H9 (cell line): ENCODE results near the gene SPRR2B. TPM values are rescaled to one million over a fixed set of nuclear protein-coding genes. Genes with fewer than 3 reads are reported as not detected.

Experiments
- DNase-seq: peaks from one replicate; pipeline ENCODE4 v3.0.0-alpha.2; 2017
- H2AFZ ChIP-seq: one replicate; pipeline ENCODE4 v1.6.1; 2013; ENCODE audit warnings: mild to moderate bottlenecking, low read length, control low read depth, moderate library complexity
- H2AK5ac ChIP-seq: 2 replicates; pipeline ENCODE4 v1.6.1; 2013; ENCODE audit warnings: low read length, control low read depth, mixed read lengths; ENCODE audit not compliant: insufficient read length
- H2BK120ac ChIP-seq: one replicate; pipeline ENCODE4 v1.6.1; 2013; ENCODE audit warnings: low read depth, mild to moderate bottlenecking, low read length, control low read depth, inconsistent platforms; ENCODE audit not compliant: poor library complexity, severe bottlenecking
- H2BK12ac ChIP-seq: 2 replicates; pipeline ENCODE4 v1.6.1; 2013; ENCODE audit warnings: low read length, control low read depth, mixed read lengths, low read depth; ENCODE audit not compliant: insufficient read length
- H2BK15ac ChIP-seq: 2 replicates; pipeline ENCODE4 v1.6.1; 2013; ENCODE audit warnings: low read depth, low read length, control low read depth
- H2BK20ac ChIP-seq: one replicate; pipeline ENCODE4 v1.6.1; 2013; ENCODE audit warnings: low read depth, mild to moderate bottlenecking, low read length, control low read depth, inconsistent platforms; ENCODE audit not compliant: poor library complexity, severe bottlenecking
- H2BK5ac ChIP-seq: 2 replicates; pipeline ENCODE4 v1.6.1; 2013; ENCODE audit warnings: low read length, control low read depth, mixed read lengths; ENCODE audit not compliant: insufficient read length
- H3K14ac ChIP-seq: 2 replicates; pipeline ENCODE4 v1.6.1; 2013; ENCODE audit warnings: low read length, control low read depth; ENCODE audit not compliant: insufficient read depth
- H3K18ac ChIP-seq: 2 replicates; pipeline ENCODE4 v1.6.1; 2013; ENCODE audit warnings: low read depth, mild to moderate bottlenecking, mixed read lengths, low read length, control low read depth; ENCODE audit not compliant: insufficient read length
- H3K23ac ChIP-seq: 2 replicates; pipeline ENCODE4 v1.6.1; 2013; ENCODE audit warnings: low read length, control low read depth, mixed read lengths, low read depth; ENCODE audit not compliant: insufficient read length
- H3K23me2 ChIP-seq: 2 replicates; pipeline ENCODE4 v1.6.1; 2013; ENCODE audit warnings: low read depth, mild to moderate bottlenecking, mixed read lengths, low read length, control low read depth; ENCODE audit not compliant: insufficient read length, poor library complexity, severe bottlenecking
- H3K27ac ChIP-seq: 2 replicates; pipeline ENCODE4 v1.5.1; 2013; ENCODE audit warnings: low read length, control low read depth, mixed read lengths, low read depth; ENCODE audit not compliant: insufficient read length
- H3K27me3 ChIP-seq: 2 replicates; pipeline ENCODE4 v1.6.1; 2013; ENCODE audit warnings: low read length, control low read depth, inconsistent platforms; ENCODE audit not compliant: insufficient read depth
- H3K4ac ChIP-seq: 2 replicates; pipeline ENCODE4 v1.6.1; 2013; ENCODE audit warnings: low read depth, mild to moderate bottlenecking, control low read depth, inconsistent platforms, low read length, moderate library complexity
- H3K4me1 ChIP-seq: 2 replicates; pipeline ENCODE4 v1.6.1; 2013; ENCODE audit warnings: low read length, control low read depth, inconsistent platforms; ENCODE audit not compliant: insufficient read depth
- H3K4me2 ChIP-seq: 2 replicates; pipeline ENCODE4 v1.6.1; 2013; ENCODE audit warnings: low read length, control low read depth, mixed read lengths; ENCODE audit not compliant: insufficient read length, insufficient read depth
- H3K56ac ChIP-seq: 2 replicates; pipeline ENCODE4 v1.6.1; 2013; ENCODE audit warnings: low read depth, mild to moderate bottlenecking, mixed read lengths, low read length, control low read depth; ENCODE audit not compliant: insufficient read length
- H3K79me1 ChIP-seq: 2 replicates; pipeline ENCODE4 v1.6.1; 2013; ENCODE audit warnings: low read depth, mild to moderate bottlenecking, moderate library complexity, low read length, control low read depth, inconsistent platforms; ENCODE audit not compliant: insufficient read depth, poor library complexity, severe bottlenecking
- H3K79me2 ChIP-seq: 2 replicates; pipeline ENCODE4 v1.6.1; 2013; ENCODE audit warnings: low read length, control low read depth, inconsistent platforms; ENCODE audit not compliant: insufficient read depth
- H3K9ac ChIP-seq: 2 replicates; pipeline ENCODE4 v1.6.1; 2013; ENCODE audit warnings: low read length, control low read depth, mixed read lengths; ENCODE audit not compliant: insufficient read length; ENCODE audit errors: extremely low read depth
- H3K9me3 ChIP-seq: one replicate; pipeline ENCODE4 v1.6.1; 2013; ENCODE audit warnings: low read depth, low read length, inconsistent platforms; ENCODE audit not compliant: control insufficient read depth
- H3T11ph ChIP-seq: one replicate; pipeline ENCODE4 v1.6.1; 2013; ENCODE audit warnings: mild to moderate bottlenecking, low read length, control low read depth, inconsistent platforms
- H4K20me1 ChIP-seq: one replicate; pipeline ENCODE4 v1.6.1; 2013; ENCODE audit not compliant: control insufficient read depth, insufficient read length, insufficient read depth
- H4K5ac ChIP-seq: 2 replicates; pipeline ENCODE4 v1.6.1; 2013; ENCODE audit warnings: low read depth, mild to moderate bottlenecking, mixed read lengths, low read length, control low read depth; ENCODE audit not compliant: insufficient read length
- H4K8ac ChIP-seq: replicated peaks from 2 replicates; pipeline ENCODE4 v1.6.1; 2013; ENCODE audit warnings: low read length, control low read depth, mixed read lengths, low read depth; ENCODE audit not compliant: insufficient read length
- H4K91ac ChIP-seq: 2 replicates; pipeline ENCODE4 v1.6.1; 2013; ENCODE audit warnings: low read depth, mild to moderate bottlenecking, moderate library complexity, mixed read lengths, low read length, control low read depth; ENCODE audit not compliant: insufficient read length
- H3K27ac Mint-ChIP-seq, 3 experiments: 2 replicates in 2 of 3; 3 replicates in 1 of 3; pipeline ENCODE4 v1.8.0; 2020 to 2021; ENCODE audit warnings: mixed read lengths in 3 of 3, mild to moderate bottlenecking in 1 of 3, moderate library complexity in 1 of 3
- H3K27me3 Mint-ChIP-seq: 2 replicates; pipeline ENCODE4 v1.8.0; 2021; ENCODE audit warnings: low read depth, mild to moderate bottlenecking, moderate library complexity, mixed read lengths
- H3K36me3 Mint-ChIP-seq, 3 experiments: 2 replicates in 2 of 3; 3 replicates in 1 of 3; pipeline ENCODE4 v1.8.0; 2020 to 2021; ENCODE audit warnings: low read depth in 3 of 3, mixed read lengths in 3 of 3; ENCODE audit not compliant: insufficient read depth in 1 of 3
- H3K4me1 Mint-ChIP-seq, 2 experiments: 2 replicates each; pipeline ENCODE4 v1.8.0; 2020; ENCODE audit warnings: mixed read lengths in 2 of 2
- H3K4me3 Mint-ChIP-seq, 2 experiments: 2 replicates in 1 of 2; 3 replicates in 1 of 2; pipeline ENCODE4 v1.8.0; 2020 to 2021; ENCODE audit warnings: mild to moderate bottlenecking in 2 of 2, mixed read lengths in 2 of 2, moderate library complexity in 1 of 2
- H3K9me3 Mint-ChIP-seq, 2 experiments: 2 replicates in 1 of 2; 3 replicates in 1 of 2; pipeline ENCODE4 v1.8.0; 2020; ENCODE audit warnings: mild to moderate bottlenecking in 2 of 2, mixed read lengths in 2 of 2, moderate library complexity in 1 of 2
- WGBS: extraction: QIAGEN DNeasy Blood & Tissue Kit; methylation state at CpG from one replicate; pipeline ENCODE4 v1.1.7; 2013; ENCODE audit warnings: missing lambda C conversion rate, low lambda C conversion rate, mixed read lengths; ENCODE audit not compliant: insufficient read length; ENCODE audit errors: extremely low coverage; 5-methylcytosine and 5-hydroxymethylcytosine counted together
- total RNA-seq: library from RNA; stranded (reverse); gene quantifications from 2 replicates; pipeline ENCODE4 v1.2.1, GENCODE V29; 2021
- TF ChIP-seq, protein P1 (sequence below): fragments of 200-600 bp; sonication (generic); conservative IDR thresholded peaks from 3 replicates; pipeline ENCODE4 v1.8.0; 2021; ENCODE audit warnings: antibody characterized with exemption, mild to moderate bottlenecking

SPRR2B gene
- total RNA-seq, 1 experiment from 2014 or later: not detected

- Histone ChIP-seq H4K91ac (no peak overlapping the region), H3K27me3 (no peaks in the 10 kb centered on the region), H4K5ac (no peak overlapping the region), H3T11ph (no peak overlapping the region), H3K23me2 (no peaks in the 10 kb centered on the region), H2BK120ac (no peak overlapping the region), H2BK20ac (no peak overlapping the region), H2AK5ac (no peak overlapping the region), H3K4me2 (no peak overlapping the region), H4K20me1 (no peaks in the 10 kb centered on the region), H3K56ac (no peak overlapping the region), H2AFZ (no peak overlapping the region), H3K79me1 (no peaks in the 10 kb centered on the region), H3K23ac (no peak overlapping the region), H3K9me3 (no peaks in the 10 kb centered on the region), H3K27ac (no peak overlapping the region), H3K4me1 (no peaks in the 10 kb centered on the region), H3K18ac (no peak overlapping the region), H3K14ac (no peak overlapping the region), H2BK15ac (no peak overlapping the region), H3K79me2 (no peaks in the 10 kb centered on the region), H3K4ac (no peak overlapping the region), H2BK5ac (no peak overlapping the region), H3K9ac (no peak overlapping the region), H4K8ac (no peak overlapping the region), H2BK12ac (no peak overlapping the region)
- no peaks in the 10 kb centered on the region; a peak in 1 of 5 replicates for H3K9me3 Mint-ChIP-seq
- WGBS: no CpG with 5 or more reads among the region's 6 CpGs
- TF ChIP-seq, protein P1, sequence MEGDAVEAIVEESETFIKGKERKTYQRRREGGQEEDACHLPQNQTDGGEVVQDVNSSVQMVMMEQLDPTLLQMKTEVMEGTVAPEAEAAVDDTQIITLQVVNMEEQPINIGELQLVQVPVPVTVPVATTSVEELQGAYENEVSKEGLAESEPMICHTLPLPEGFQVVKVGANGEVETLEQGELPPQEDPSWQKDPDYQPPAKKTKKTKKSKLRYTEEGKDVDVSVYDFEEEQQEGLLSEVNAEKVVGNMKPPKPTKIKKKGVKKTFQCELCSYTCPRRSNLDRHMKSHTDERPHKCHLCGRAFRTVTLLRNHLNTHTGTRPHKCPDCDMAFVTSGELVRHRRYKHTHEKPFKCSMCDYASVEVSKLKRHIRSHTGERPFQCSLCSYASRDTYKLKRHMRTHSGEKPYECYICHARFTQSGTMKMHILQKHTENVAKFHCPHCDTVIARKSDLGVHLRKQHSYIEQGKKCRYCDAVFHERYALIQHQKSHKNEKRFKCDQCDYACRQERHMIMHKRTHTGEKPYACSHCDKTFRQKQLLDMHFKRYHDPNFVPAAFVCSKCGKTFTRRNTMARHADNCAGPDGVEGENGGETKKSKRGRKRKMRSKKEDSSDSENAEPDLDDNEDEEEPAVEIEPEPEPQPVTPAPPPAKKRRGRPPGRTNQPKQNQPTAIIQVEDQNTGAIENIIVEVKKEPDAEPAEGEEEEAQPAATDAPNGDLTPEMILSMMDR: no peak
- 0 out of 2 replicates have a peak, but pooled peaks cover 1% of the 10 kb centered on the region for H3K27me3 Mint-ChIP-seq
- peaks cover 0 to 2% of the 10 kb centered on the region in 2 experiments; a peak in 1 of 4 replicates for H3K4me1 Mint-ChIP-seq
- H3K36me3 Mint-ChIP-seq: no peaks in the 10 kb centered on the region
- no peak for DNase-seq
- H3K4me3 Mint-ChIP-seq: no peak overlapping the region
- H3K27ac Mint-ChIP-seq: no peak overlapping the region; a peak in 1 of 7 replicates
Observed at GRCh38 chr1:153058826-153059784, 12.3 kb downstream of the SPRR2B start.
